ENCODE data around the gene TRIM59. TPM values are rescaled to one million over a fixed set of nuclear protein-coding genes. Genes with fewer than 3 reads are reported as not detected.
"Not testable (repeated sequence)": the region's sequence is repeated elsewhere in the genome, so short reads cannot be mapped to it uniquely, and the experiment has no call there.

TRIM59 gene
- total RNA-seq, 1 donor from 2014 or later: 11.0 TPM

DNA sequence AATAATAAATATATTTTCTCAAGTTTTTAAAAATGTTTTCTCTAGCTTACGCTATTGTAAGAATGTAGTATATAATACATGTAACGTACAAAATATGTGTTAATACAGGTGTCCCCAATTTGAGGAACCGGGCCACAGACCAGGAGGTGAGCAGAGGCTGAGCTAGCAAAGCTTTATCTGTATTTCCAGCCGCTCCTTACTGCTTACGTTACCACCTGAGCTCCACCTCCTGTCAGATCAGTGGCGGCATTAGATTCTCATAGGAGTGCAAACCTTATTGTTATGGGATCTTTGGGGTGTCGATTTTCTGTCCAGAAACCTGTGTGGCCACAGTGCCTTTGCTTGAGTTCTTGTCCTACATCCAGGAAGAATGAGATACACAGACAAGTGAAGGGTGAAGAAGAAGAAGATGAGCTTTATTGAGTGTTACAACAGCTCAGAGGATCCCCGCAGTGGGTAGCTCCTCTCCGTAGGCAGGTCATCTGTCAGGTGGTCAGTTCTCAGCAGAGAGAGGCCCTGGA, 9.9 kb upstream of the TRIM59 start:
- DNase-seq (ENCODE audit: low spot score in 2 of 2): no peak
- no peak for FAIRE-seq

DNA sequence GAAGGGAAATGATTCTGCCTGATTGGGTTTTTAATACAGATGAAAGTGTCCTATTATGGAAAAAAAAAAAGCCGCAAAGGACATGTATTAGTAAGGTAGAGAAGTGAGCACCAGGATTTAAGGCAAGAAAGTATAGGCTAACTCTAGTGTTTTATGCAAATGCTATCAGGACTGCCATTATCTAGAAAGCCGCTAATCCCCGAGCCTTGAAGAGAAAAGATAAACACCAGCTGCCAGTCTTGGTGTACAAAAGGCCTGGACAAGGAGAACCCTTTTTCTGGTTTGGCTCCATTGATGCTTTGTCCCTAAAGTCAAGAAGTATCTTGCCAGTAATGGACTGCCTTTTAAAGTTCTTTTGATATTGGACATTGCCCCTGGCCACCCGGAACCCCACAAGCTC, 8.6 kb upstream of the TRIM59 start:
- DNase-seq (ENCODE audit: low spot score in 2 of 2) (no peak), FAIRE-seq (no peak)

DNA sequence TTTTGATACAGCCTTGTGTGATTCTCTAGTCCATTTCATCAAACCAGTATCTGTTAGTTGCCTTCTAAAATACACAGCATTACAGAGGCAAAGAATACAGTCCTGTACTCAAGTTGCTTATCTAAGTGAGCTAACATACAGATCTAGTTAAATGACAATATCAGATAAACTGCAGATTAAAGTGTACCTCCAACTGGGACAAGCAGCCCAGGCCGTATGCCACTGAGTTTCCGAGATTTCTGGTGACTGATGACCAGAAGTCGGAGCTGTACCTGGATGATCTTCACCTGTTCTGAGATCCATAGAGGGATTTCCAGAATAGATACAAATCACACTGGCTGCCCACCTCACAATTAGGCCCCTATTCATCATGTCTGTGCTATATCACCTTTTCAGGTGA, 6.3 kb upstream of the TRIM59 start:
- DNase-seq (ENCODE audit: low spot score in 2 of 2) (no peak), FAIRE-seq (no peak)

DNA sequence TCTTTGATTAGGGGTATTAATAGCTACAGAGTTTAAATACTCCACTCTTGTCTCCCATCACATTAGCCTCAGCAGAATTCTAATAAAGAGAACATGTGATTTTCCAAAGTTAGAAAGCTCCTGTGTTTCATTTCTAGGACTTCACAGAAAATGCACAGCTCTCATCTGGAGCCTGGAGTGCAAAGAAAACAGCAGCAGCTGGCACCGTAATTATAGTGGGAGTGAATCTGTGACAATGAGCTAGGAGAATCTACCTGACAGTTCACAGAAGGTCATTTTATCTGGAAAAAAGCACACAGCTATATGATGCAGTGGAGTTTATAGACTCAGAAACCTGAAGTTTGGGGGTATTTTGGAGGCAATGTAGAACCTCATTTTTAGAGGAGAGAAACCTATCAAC, 5.4 kb upstream of the TRIM59 start:
- FAIRE-seq (no peak), DNase-seq (ENCODE audit: low spot score in 2 of 2) (no peak)

DNA sequence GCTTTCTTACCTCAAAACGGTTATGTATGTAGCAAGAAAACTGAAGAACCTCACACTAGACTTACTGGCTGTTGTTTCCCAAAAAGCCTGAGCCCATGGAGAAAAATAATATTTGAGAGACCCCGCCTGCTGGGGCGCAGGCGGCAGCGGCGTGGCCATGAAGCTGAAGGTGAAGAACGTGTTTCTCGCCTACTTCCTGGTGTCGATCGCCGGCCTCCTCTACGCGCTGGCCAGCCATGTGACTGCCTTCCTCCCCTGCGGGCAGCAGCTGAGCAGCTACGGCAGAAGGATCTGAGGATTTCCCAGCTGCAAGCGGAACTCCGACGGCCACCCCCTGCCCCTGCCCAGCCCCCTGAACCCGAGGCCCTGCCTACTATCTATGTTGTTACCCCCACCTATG, 2.7 kb upstream of the TRIM59 start:
- not testable (repeated sequence) for DNase-seq (ENCODE audit: low spot score in 2 of 2); FAIRE-seq

DNA sequence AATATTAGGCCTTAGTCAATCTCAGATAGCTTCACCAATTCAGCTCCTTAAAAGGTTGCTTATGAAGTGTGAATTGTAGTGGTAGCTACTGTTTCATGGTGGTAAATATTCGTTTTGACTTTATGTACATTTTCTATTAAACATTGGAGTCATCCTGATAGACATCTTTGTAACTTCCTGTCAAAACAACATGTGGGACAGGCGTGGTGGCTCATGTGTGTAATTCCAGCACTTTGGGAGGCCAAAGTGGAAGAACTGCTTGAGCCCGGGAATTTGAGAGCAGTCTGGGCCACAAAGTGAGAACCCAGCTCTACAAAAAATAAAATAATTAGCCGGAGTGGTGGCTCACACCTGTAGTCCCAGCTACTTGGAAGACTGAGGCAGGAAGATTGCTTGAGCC, 2.0 kb upstream of the TRIM59 start:
- FAIRE-seq (no peak), DNase-seq (ENCODE audit: low spot score in 2 of 2) (no peak)

DNA sequence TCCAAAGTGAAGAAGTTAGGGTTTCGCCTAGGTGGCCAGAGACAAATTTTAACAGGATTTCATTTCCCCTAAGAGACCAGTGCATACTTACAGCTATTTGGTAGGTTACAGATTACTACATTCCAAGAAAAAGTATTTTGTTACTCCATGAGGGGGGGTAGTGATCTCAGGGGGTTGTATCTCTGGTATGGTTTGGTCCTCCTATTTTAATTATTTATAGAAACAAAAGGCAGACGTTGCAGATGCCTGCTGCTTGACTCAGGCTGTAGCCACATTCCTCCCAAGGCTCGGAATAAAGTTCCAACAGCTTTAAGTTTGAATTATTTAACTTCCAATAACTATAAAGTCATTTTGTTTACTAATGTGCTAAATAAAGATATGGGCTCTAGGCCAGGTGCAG, 1.3 kb upstream of the TRIM59 start:
- no peak for FAIRE-seq
- no peak for DNase-seq (ENCODE audit: low spot score in 2 of 2)

DNA sequence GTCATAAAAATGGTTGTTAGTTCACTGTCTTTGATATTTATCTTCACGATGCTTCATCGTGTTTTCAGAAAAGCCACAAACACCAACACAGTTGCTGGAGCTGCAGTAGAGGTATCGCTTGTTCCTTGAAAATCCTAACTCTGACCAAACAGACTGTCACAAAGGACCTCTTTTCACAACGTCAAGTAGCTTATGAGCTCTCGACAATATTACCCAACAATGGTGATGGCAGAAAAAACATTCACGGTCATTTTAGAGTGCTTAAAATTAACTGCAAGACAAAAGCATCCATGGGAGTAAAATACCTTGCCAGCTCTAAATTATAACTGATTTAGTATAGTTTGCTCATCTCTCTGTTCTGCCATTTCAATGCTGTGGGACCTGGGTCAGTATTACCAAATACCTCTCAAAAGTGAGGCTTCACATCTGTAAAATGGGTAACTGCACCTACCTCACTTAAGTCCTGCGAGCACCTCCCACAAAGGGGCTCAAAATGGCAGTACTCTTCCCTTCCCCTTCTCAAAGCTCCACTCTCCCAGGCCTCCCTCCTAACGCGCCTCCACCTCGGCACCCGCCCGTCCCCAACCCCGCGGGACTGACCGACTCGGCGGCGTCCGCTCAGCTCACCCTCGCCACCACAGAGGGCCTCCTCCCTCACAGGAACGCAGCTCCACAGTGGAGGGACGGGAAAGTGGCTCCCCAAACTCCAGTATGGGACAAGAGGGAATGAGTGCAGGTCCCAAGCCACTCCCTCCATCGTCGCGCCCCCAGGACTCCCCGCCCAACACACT, 546 bp downstream of the TRIM59 start:
- DNase-seq (ENCODE audit: low spot score in 2 of 2) (peak in 1 of 2 donors; percentile 44), FAIRE-seq (no peak)

DNA sequence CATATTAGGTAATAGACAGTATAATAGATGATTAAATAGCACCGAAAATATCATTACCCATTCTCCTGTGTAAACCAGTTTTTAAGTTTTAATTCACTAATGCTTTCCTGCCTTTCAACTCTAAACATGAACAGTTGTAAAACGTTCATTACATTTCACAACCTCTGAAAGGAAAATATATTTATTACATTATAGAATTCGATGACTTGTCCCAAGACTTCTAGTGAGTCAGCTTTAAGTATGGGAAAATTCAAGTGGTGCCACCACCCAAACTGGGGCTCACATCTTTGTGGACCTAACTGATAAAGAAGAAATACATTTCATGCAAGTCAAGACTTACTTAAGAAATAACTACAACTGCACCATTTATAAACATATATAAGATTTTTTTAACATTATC, 2.0 kb downstream of the TRIM59 start:
- FAIRE-seq (no peak), DNase-seq (ENCODE audit: low spot score in 2 of 2) (no peak)

DNA sequence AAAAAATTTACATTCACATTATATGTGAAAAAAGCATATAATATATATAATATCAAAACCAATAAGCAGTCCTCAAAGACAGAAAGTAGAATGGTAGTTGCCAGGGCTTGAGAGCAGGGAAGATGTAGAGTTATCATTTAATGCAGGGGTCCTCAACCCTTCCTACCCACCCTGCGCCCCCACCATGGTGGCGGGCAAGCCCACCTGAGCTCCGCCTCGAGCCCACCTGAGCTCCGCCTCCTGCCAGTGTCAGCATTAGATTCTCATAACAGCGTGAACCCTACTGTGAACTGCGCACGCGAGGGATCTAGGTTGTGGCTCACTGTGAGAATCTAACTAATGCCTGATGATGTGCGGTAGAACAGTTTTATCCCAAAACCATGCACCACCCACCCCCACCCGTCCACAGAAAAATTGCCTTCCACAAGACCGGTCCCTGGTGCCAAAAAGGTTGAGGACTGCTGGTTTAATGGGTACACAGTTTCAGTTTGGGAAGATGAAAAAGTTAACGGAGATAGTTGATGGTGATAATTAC, 3.0 kb downstream of the TRIM59 start:
- DNase-seq (ENCODE audit: low spot score in 2 of 2) (no peak), FAIRE-seq (no peak)

DNA sequence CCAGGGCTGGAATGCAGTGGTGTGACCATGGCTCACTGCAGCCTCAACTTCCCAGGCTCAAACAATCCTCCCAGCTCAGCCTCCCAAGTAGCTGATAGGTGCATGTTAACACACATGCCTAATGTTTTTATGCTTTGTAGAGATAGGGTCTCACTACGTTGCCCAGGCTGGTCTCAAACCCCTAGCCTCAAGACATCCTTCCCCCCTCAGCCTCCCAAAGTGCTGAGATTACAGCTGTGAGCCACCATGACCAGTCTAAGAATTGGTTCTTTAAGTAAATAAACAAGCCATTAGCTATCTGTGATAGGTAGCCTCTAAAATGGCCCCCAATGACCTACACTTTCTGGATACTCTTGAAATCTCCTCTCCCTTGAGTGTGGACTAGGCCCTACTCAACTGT, 3.7 kb downstream of the TRIM59 start:
- DNase-seq (ENCODE audit: low spot score in 2 of 2) (no peak), FAIRE-seq (no peak)

DNA sequence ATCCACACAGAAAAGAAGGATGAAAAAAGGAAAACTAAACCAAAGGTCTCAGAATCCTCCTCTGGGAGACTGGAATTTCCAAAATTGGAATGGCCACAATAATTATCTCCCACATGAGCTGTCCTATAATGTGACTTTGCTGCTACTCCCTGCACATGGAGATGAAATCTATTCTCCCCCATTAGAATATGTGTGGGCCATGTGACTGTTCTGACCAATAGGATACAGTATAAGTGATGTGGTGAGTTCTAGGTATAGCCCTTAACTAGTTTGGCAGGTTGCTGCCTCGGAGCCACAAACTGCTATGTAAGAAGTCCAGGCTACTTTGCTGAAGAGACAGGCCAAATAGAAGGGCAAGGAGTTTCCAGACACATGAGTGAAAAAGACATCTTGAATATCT, 5.2 kb downstream of the TRIM59 start:
- FAIRE-seq (no peak), DNase-seq (ENCODE audit: low spot score in 2 of 2) (no peak)

DNA sequence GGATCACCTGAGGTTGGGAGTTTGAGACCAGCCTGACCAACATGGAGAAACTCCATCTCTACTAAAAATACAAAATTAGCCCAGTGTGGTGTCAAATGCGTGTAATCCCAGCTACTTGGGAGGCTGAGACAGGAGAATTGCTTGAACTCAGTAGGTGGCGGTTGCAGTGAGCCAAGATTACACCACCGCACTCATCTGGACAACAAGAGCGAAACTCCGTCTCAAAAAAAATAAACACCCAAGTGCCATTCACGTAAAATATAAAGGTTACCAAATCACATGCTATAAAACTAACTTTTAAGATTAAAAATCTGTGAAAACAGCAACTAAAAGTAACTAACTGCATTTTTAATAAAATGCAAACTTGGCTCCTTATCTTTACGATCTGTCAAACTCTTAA, 8.9 kb downstream of the TRIM59 start:
- no peak for DNase-seq (ENCODE audit: low spot score in 2 of 2)
- FAIRE-seq: no peak

DNA sequence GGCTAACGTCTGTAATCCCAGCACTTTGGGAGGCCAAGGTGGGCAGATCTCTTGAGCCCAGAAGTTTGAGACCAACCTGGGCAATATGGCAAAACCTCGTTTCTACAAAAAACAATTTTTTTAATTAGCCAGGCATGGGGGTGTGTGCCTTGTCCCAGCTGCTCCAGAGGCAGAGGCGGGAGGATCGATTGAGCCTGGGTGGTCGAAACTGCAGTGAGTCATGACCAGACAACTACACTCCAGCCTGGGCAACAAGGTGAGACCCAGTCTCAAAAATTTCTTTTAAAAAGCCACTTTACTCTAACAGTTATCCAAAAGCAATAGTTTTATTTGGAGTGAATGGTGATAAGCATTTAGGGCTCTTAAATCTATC, 12.5 kb downstream of the TRIM59 start:
- DNase-seq (ENCODE audit: low spot score in 2 of 2) (no peak), FAIRE-seq (no peak)

DNA sequence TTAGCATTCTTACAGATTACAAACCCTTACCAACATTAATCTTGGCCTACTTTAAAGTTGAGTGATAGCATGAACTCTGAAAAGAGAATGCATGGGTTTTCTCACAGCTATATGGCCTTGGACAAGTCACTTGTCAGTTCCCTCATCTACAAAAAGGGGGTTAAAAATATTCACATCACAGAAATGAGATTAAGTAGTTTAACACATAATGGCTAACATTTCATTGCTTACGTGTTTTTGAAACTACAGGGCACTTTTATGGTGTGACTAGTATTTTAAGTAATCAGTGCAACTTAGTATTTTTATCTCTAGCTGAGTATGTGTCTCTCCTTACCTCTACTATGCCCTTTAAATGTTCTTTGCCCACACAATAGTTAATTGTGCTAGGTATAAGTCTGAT, 13.8 kb downstream of the TRIM59 start:
- FAIRE-seq (no peak), DNase-seq (ENCODE audit: low spot score in 2 of 2) (no peak)

DNA sequence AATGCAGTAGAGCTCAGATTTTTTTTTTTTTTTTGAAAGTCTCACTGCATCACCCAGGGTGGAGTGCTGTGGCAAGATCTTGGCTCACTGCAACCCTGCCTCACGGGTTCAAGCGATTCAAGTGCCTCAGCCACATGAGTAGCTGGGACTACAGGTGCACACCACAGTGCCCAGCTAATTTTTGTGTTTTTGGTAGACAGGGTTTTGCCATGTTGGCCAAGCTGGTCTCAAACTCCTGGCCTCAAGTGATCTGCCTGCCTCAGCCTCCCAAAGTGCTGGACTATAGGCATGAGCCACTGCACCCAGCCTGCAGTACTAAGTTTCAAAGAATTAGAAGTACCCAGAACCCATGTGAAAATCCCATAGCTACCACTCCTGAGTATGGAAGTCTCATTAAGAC, 14.5 kb downstream of the TRIM59 start:
- FAIRE-seq: no peak
- DNase-seq (ENCODE audit: low spot score in 2 of 2): no peak

DNA sequence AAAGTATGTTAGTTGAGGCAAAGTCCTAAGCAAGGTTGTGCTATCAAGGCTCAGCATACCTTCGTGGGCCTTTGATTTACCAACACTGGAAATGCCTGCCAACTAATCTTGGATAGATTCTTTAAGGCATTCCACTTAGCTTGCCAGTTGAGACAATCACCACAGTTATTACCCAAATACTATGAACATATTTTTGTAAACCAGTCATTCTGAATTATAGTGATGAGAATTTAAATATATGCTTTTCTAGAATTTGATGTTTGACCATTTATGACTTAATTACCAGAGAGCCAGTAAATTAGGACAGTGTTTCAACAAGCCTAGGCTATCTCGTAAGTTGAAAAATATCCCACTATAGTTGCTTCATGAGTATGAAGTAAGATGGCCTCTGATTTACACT, 15.5 kb downstream of the TRIM59 start:
- no peak for FAIRE-seq

DNA sequence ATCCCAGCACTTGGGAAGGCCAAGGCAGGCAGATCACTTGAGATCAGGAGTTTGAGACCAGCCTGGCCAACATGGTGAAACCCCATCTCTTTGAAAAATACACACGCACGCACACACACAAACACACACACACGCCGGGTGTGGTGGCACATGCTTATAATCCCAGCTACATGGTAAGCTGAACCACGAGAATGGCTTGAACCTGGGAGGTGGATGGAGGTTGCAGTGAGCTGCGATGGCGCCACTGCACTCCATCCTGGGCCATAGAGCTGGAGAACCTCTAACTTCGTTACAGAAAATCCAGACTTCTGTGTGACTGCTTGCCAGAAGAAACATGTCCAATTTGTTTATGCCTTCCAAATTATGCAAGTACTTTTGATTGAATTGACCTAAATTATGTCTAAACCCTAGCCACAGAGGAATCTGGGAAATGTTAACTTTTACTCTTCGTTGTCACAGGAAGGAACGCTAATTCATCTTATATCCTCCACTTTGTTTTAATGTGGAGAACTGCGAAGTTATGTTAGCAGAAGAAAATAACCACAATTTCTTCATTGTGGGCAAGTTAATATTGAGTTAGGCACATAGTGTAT, 21.7 kb downstream of the TRIM59 start:
- FAIRE-seq (no peak), DNase-seq (ENCODE audit: low spot score in 2 of 2) (no peak)

More for the DNA sequence above, 15.5 kb downstream of the TRIM59 start:
- no peak for DNase-seq (ENCODE audit: low spot score in 2 of 2)

DNA sequence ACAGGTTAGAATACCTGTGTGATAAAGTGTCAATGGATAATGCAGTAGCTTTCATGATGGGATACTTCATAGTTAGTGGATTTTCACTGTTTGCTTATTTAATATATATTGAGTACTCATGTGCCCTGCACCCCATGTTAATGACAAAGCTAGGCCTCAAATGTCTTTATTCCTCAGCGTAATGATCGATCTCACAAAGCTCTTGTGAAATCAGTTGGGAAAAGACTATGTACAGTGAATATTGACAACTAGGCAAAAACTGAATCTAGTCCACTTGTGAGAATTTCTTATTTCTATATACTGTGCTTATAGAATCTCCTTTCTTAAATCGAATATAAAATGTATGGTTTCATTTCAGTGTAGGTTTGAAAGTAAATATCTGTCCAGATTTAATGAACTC, 32.3 kb downstream of the TRIM59 start:
- no peak for DNase-seq (ENCODE audit: low spot score in 2 of 2)
- FAIRE-seq: no peak

DNA sequence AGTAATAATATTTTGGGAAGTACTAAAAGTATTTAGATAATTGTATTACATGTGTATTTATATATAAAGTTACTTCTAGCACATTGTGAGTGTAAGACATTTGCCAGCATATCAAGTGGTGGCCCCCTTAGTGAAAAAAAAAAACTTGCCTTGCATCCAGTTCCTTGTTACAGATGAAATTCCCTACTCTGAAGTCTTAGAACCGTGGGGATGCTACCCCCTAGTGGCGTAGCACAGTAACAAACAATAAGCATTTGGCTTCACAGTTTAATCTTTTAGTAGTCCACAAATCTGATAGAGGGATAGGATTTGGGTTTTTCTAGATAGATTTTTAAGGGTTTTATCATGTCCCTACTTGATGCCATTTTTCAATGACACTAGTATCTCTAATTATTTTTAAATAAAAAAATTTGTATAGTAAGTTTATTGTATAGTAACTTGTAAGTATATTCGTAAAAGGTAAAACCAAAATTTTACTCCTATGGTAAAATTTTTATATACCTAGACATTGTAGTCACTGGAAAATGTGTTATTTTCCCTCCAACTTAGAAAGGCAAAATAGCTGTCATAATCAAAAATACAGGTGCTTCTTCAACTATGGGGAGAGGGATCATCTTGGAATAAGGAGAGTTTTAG, 35.9 kb downstream of the TRIM59 start:
- peak; percentile 79 for FAIRE-seq
- peak; percentile 19 to 47 for DNase-seq (ENCODE audit: low spot score in 2 of 2)

DNA sequence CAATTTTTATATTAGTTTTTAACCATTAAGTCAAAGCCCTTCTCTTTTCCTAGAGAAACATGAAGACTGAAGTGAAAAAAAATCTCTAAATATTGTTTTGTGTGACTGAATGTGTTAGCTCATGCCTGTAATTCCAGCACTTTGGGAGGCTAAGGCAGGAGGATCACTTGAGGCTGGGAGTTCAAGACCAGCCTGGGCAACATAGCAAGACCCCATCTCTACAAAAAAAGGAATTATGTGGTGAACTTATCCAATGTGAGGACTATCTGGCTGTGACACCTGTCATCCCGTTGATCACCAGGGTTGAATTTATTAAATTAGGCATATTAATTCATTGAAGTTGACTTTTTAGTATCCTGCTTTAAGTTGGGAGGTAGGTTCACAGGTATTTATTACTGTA, 37.1 kb downstream of the TRIM59 start:
- FAIRE-seq (no peak), DNase-seq (ENCODE audit: low spot score in 2 of 2) (no peak)
